ENCODE results near the gene TPCN2.

GRCh38 chr11:69136471-69136870 is 87.7 kb downstream of the TPCN2 start:
- TF ChIP-seq CTCF (IDR thresholded peaks at IDR 0.05) (no peak), POLR2A (IDR thresholded peaks at IDR 0.05; ENCODE audit: low read depth) (no peak), POLR2AphosphoS5 (IDR thresholded peaks at IDR 0.05) (no peak), EP300 (IDR thresholded peaks at IDR 0.05) (no peak)

Data from esophagus muscularis mucosa (tissue), 4 donors.